ENCODE data around the gene ZNRD2.

ZNRD2 gene

DNA sequence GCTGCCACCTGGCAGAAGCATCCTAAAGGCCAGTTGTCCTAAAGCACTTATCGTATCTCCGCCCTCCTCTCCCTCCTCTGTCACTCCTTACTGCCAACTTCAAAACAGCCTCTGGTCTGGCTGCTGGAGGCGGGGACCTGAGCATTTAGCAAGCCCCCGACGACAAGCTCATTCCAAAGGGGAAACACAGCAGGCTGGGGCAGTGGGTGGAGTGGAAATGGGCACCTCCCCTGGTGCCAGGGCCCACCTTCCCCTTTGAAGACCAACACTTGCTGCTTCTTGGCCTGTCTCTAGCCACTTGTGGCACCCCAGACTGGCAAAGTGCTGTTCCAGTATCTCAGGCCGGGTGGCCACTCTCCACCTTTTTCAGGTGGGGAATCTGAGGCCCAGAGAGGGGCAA lies 40.1 kb downstream of the ZNRD2 start:
- DNase-seq (ENCODE audit: low spot score), result no peak

- DNase-seq (ENCODE audit: low spot score), result no peak
These were observed 40.9 kb downstream of the ZNRD2 start for GRCh38 chr11:65611028-65611757.

DNA sequence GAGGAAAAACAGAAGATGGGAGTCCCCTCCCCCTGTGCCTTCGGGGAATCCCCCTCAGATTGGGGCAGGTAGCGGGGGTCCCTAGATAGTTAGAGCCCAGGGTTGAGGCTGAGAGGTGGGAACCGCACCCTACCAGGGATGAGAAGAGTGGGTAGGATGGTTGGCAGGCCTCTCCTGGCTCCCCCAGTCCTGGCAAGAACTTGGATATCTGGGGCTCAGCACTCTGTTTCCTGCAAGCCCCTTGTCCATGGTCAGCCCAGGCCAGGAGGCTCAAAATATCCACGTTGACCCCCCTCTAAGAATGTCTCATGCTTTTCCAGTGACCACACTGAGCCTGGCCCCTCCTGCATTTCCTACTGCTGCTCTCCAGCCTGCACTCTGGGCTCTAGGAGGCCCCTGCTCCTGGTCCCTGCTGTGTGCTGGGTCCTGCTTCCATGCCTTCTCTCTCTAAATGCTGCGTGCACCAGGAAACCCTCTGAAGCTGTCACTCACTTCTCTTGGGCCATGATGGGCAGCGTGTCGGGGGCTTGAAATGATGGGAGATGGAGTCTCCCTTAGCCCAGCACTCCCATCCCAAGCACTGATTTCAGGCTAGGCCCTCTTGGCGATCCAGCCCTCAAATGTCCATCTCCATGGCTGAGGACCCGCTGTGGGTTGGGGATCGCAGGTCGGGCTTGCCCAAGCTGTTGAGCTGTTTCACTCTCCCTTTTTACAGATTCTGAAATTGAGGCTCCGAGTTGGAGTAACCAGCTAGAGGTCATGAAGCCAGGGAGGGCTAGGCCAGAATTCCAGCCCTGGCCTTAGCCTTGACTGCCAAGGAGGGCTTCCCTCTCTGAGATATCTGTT lies 41.7 kb downstream of the ZNRD2 start:
- DNase-seq (ENCODE audit: low spot score), result no peak

DNA sequence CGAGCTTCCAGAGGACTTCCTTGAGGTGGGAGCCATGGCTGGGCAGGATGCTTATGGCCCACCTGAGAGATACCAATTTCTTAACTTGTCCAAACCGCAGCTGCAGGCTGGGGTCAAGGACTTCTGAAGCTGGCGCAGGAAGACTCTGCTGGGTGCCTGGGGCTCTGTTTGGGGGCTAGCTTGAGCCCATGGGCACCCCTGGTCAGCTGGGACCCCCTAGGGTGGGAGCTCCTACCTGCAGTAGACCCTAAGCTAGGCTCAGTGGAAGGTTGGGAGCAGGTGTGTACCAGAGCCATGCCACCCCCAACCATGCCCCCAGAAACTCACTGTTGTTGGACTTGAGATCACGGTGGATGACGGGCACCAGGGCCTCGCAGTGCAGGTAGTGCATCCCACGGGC lies 42.4 kb downstream of the ZNRD2 start:
- DNase-seq (ENCODE audit: low spot score), result no peak

- DNase-seq (ENCODE audit: low spot score), result no peak
These were observed 43.0 kb downstream of the ZNRD2 start for GRCh38 chr11:65613091-65613928.

- peak; percentile 100 for DNase-seq (ENCODE audit: low spot score)
These were observed 45.1 kb downstream of the ZNRD2 start, which contains the start of gene PCNX3 for GRCh38 chr11:65615229-65615949. PCNX3 (plus strand) TSS chr11:65615776; CDS start chr11:65616312, 536 bp downstream.

DNA sequence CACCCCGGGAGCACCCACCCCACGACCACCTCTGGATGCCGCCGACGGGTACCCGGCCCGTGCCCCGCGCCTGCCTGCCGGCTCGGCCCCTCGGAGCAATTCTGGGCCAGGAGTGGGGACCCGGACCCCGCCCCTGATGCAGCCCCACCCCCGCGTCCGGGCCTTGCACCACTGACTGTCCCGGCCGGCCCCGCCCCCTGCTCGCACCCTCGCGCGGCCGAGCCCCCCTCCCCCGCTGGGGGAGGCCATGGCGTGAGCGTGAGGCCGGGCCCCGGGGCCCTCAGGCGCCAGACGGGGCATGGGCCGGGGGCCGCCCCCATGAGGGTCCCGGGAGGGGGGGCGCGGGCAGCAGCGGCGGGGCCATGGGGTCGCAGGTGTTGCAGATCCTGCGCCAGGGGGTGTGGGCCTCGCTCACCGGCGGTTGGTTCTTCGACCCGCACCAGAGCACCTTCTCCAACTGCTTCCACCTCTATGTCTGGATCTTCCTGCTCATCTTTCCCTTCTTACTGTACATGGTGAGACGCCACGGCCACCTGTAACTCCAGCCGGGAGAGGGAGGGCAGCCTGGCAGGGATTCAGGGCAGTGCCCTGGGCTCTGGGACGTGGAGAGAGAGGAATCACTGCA lies 45.8 kb downstream of the ZNRD2 start:
- peak; percentile 73 for DNase-seq (ENCODE audit: low spot score)

GRCh38 chr11:65616575-65617001 lies 46.3 kb downstream of the ZNRD2 start:
- no peak for DNase-seq (ENCODE audit: low spot score)

- DNase-seq (ENCODE audit: low spot score), result no peak
These were observed 47.0 kb downstream of the ZNRD2 start for GRCh38 chr11:65617136-65617850.

DNA sequence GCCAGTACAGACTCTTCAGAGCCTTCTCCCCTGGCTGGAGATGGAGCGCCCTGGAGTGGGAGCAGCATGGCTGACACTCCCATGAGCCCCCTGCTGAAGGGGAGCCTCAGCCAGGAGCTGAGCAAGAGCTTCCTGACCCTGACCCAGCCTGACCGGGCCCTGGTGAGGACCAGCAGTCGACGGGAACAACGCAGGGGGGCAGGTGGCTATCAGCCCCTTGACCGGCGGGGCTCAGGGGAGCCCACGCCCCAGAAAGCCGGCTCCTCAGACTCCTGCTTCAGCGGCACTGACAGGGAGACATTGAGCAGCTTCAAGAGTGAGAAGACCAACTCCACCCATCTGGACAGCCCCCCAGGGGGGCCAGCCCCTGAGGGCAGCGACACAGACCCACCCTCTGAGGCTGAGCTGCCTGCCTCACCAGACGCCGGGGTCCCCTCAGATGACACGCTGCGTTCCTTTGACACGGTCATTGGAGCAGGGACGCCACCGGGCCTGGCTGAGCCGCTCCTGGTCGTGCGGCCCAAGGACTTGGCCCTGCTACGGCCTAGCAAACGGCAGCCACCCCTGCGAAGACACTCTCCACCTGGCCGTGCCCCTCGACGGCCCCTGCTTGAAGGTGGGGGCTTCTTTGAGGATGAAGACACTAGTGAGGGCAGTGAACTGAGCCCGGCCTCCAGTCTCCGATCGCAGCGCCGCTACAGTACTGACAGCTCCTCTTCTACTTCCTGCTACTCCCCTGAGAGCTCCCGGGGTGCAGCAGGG lies 47.9 kb downstream of the ZNRD2 start:
- no peak for DNase-seq (ENCODE audit: low spot score)

- no peak for DNase-seq (ENCODE audit: low spot score)
These were observed 48.5 kb downstream of the ZNRD2 start for GRCh38 chr11:65618763-65619162.

DNA sequence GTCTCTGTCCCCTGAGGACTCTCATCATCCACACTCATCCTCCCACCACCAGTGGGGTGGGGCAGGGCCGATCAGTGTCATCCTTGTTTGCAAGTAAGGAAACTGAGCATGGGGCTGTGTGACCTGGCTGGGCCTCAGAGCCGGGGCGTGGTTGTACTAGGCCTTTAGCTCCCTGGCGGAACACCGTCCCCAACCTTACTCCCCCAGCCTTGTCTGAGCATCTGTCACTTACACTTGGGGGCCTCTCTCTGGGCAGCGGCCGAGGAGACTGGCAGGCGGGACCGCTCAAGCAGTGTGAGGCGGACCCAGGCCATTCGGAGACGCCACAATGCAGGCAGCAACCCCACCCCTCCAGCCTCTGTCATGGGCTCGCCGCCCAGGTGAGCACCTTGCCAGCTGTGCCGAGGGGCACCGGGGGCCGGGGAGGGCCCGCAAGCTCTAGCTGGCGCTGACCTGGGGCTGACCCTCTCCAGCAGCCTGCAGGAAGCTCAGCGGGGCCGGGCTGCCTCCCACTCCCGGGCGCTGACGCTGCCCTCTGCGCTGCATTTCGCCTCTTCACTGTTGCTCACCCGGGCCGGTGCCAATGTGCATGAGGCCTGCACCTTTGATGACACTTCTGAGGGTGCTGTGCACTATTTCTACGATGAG lies 49.1 kb downstream of the ZNRD2 start:
- DNase-seq (ENCODE audit: low spot score), result no peak

GRCh38 chr11:65620666-65621065 lies 50.4 kb downstream of the ZNRD2 start:
- DNase-seq (ENCODE audit: low spot score), result no peak

- DNase-seq (ENCODE audit: low spot score), result no peak
These were observed 51.2 kb downstream of the ZNRD2 start for GRCh38 chr11:65621460-65621859.

Data from AG20443 (cell line).